IMR-90 (cell line): Measurements from ENCODE around the gene MPST. TPM values are rescaled to one million over a fixed set of nuclear protein-coding genes. Genes with fewer than 3 reads are reported as not detected.

Experiments
- ATAC-seq: fragments of 200-7000 bp; cut with Tn5 transposase; 2 replicates; pipeline ENCODE4 v1.9.1; 2020; ENCODE audit warnings: low read depth, mild to moderate bottlenecking, moderate library complexity
- BruUV-seq: library from RNA; stranded (reverse); fragments of 400-500 nt; replicated peaks from 2 replicates; lab custom pipeline; 2021; lab: Mats Ljungman, UMichigan
- CTCF ChIA-PET: fragments of 300-600 bp; formaldehyde crosslinking; extraction: SDS; loops from one replicate; lab custom pipeline; 2021; ENCODE audit warnings: antibody characterized with exemption; lab: Yijun Ruan, JAX
- POLR2A ChIA-PET: fragments of 300-600 bp; sonication (Branson Sonifier 250); formaldehyde crosslinking; loops from one replicate; lab custom pipeline; 2022; ENCODE audit warnings: antibody characterized with exemption; ENCODE audit not compliant: unreplicated experiment; lab: Charles Lee
- DNase-seq: peaks from one replicate; pipeline ENCODE4 v3.0.0; 2013
- H2AFZ ChIP-seq: replicated peaks from 2 replicates; pipeline ENCODE3; 2013; ENCODE audit warnings: low read length, mild to moderate bottlenecking; ENCODE audit not compliant: poor library complexity
- H2AK5ac ChIP-seq: 2 replicates; pipeline ENCODE4 v1.6.1; 2013; ENCODE audit warnings: low read depth, low read length, inconsistent platforms
- H2AK9ac ChIP-seq: replicated peaks from 2 replicates; pipeline ENCODE3; 2013; ENCODE audit warnings: mild to moderate bottlenecking, low read depth, low read length, moderate library complexity; ENCODE audit not compliant: poor library complexity
- H2BK120ac ChIP-seq: 2 replicates; pipeline ENCODE4 v1.6.1; 2013; ENCODE audit warnings: low read depth, low read length, inconsistent platforms
- H2BK15ac ChIP-seq: 3 replicates; pipeline ENCODE4 v1.6.1; 2013; ENCODE audit warnings: low read depth, low read length, inconsistent platforms
- H2BK20ac ChIP-seq: 2 replicates; pipeline ENCODE4 v1.6.1; 2013; ENCODE audit warnings: low read depth, mild to moderate bottlenecking, inconsistent platforms, low read length, moderate library complexity
- H2BK5ac ChIP-seq: 2 replicates; pipeline ENCODE4 v1.6.1; 2013; ENCODE audit warnings: mild to moderate bottlenecking, low read depth, low read length, inconsistent platforms; ENCODE audit not compliant: poor library complexity, severe bottlenecking
- H3K14ac ChIP-seq: replicated peaks from 2 replicates; pipeline ENCODE4 v1.6.1; 2013; ENCODE audit warnings: low read depth, low read length, inconsistent platforms
- H3K18ac ChIP-seq: 2 replicates; pipeline ENCODE4 v1.6.1; 2013; ENCODE audit warnings: low read depth, low read length, control low read depth
- H3K23ac ChIP-seq: 2 replicates; pipeline ENCODE4 v1.6.1; 2013; ENCODE audit warnings: low read depth, low read length, inconsistent platforms
- H3K27ac ChIP-seq: 2 replicates; pipeline ENCODE4 v1.5.1; 2013; ENCODE audit warnings: mild to moderate bottlenecking, control low read depth, low read length; ENCODE audit not compliant: insufficient read depth
- H3K27me3 ChIP-seq: 2 replicates; pipeline ENCODE4 v1.6.1; 2013; ENCODE audit warnings: low read length; ENCODE audit not compliant: control insufficient read depth, insufficient read depth
- H3K36me3 ChIP-seq: 2 replicates; pipeline ENCODE4 v1.6.1; 2013; ENCODE audit warnings: low read length, mixed read lengths; ENCODE audit not compliant: control insufficient read depth, insufficient read depth
- H3K4ac ChIP-seq: 2 replicates; pipeline ENCODE4 v1.6.1; 2013; ENCODE audit warnings: low read depth, low read length, inconsistent platforms
- H3K4me1 ChIP-seq: 2 replicates; pipeline ENCODE4 v1.6.1; 2013; ENCODE audit warnings: low read length, mixed read lengths; ENCODE audit not compliant: control insufficient read depth, insufficient read depth
- H3K4me2 ChIP-seq: 2 replicates; pipeline ENCODE4 v1.6.1; 2013; ENCODE audit warnings: low read depth, mild to moderate bottlenecking, control low read depth, low read length, moderate library complexity
- H3K4me3 ChIP-seq: 2 replicates; pipeline ENCODE4 v1.5.1; 2013; ENCODE audit warnings: low read depth, mild to moderate bottlenecking, control low read depth, low read length, moderate library complexity; ENCODE audit not compliant: insufficient read depth
- H3K56ac ChIP-seq: 2 replicates; pipeline ENCODE4 v1.6.1; 2013; ENCODE audit warnings: low read length, inconsistent platforms; ENCODE audit not compliant: insufficient read depth; ENCODE audit errors: extremely low read depth
- H3K79me1 ChIP-seq, 2 experiments: 2 replicates each; pipeline ENCODE4 v1.6.1; 2013; ENCODE audit warnings: low read length in 2 of 2, inconsistent platforms in 1 of 2, low read depth in 1 of 2
- H3K9ac ChIP-seq: 2 replicates; pipeline ENCODE4 v1.6.1; 2013; ENCODE audit warnings: low read depth, low read length, control low read depth
- H3K9me1 ChIP-seq: 2 replicates; pipeline ENCODE4 v1.6.1; 2013; ENCODE audit warnings: low read length, inconsistent platforms; ENCODE audit not compliant: insufficient read depth
- H3K9me3 ChIP-seq: 2 replicates; pipeline ENCODE4 v1.6.1; 2013; ENCODE audit warnings: low read length; ENCODE audit not compliant: control insufficient read depth, insufficient read depth
- H4K20me1 ChIP-seq: 2 replicates; pipeline ENCODE4 v1.6.1; 2013; ENCODE audit warnings: low read length, inconsistent platforms; ENCODE audit not compliant: insufficient read depth
- H4K5ac ChIP-seq: 2 replicates; pipeline ENCODE4 v1.6.1; 2013; ENCODE audit warnings: mild to moderate bottlenecking, low read depth, low read length, control low read depth
- H4K8ac ChIP-seq, 2 experiments: 2 replicates each; pipeline ENCODE4 v1.6.1; 2013; ENCODE audit warnings: low read depth in 2 of 2, low read length in 2 of 2, control low read depth in 1 of 2, inconsistent platforms in 1 of 2
- H4K91ac ChIP-seq: 2 replicates; pipeline ENCODE4 v1.6.1; 2013; ENCODE audit warnings: low read depth, low read length, inconsistent platforms; ENCODE audit not compliant: insufficient read depth
- CEBPB ChIP-seq: IDR thresholded peaks from 2 replicates; pipeline ENCODE4 v1.6.1; 2012; ENCODE audit warnings: low read depth, low read length, improper control_type of control experiment
- MAZ ChIP-seq: IDR thresholded peaks from 2 replicates; pipeline ENCODE4 v1.6.1; 2012; ENCODE audit warnings: low read depth, mild to moderate bottlenecking, low read length, improper control_type of control experiment, moderate library complexity, borderline replicate concordance
- POLR2A ChIP-seq: IDR thresholded peaks from 2 replicates; pipeline ENCODE4 v1.6.1; 2012; ENCODE audit warnings: mild to moderate bottlenecking, low read depth, low read length
- RFX5 ChIP-seq: IDR thresholded peaks from 2 replicates; pipeline ENCODE4 v1.8.0; 2012; ENCODE audit warnings: low read depth, mild to moderate bottlenecking, low read length, moderate library complexity
- WGBS, 2 experiments: methylation state at CpG; one replicate each; pipeline versions ENCODE4 v1.1.5 to v1.1.7; 2013; ENCODE audit warnings: missing lambda C conversion rate in 2 of 2; ENCODE audit not compliant: insufficient read length in 1 of 2; ENCODE audit errors: extremely low coverage in 2 of 2; 5-methylcytosine and 5-hydroxymethylcytosine counted together
- dilution Hi-C: fragments of 300-500 bp; cut with HindIII; formaldehyde crosslinking; loops from one replicate; pipeline ENCODE4 v1.14.3; 2018; ENCODE audit warnings: low sequenced_read_pairs; ENCODE audit not compliant: unreplicated experiment
- in situ Hi-C: fragments of 300-500 bp; cut with MboI; formaldehyde crosslinking; loops from 3 replicates; pipeline ENCODE4 v1.14.3; 2019; ENCODE audit warnings: low sequenced_read_pairs, inconsistent platforms, mixed read lengths
- intact Hi-C: fragments of 100-400 bp; cut with micrococcal nuclease; formaldehyde crosslinking; loops from 2 replicates; pipeline ENCODE4 v1.10.0; 2022
- polyA plus RNA-seq, 3 experiments: library from polyadenylated mRNA; depleted of rRNA; stranded (reverse); fragments of >200 nt; gene quantifications; 2 replicates each; pipeline ENCODE4 v1.2.3, GENCODE V29; 2012; ENCODE audit warnings: low replicate concordance in 1 of 3
- total RNA-seq: library from RNA; depleted of rRNA; stranded (reverse); fragments of >200 nt; gene quantifications from 2 replicates; pipeline ENCODE4 v1.2.3, GENCODE V29; 2012

Gene MPST
- total and polyA plus RNA-seq, 2 of the 4 experiments (the other 2 are of a cell fraction), result 19.2 to 43.0 TPM

DNA sequence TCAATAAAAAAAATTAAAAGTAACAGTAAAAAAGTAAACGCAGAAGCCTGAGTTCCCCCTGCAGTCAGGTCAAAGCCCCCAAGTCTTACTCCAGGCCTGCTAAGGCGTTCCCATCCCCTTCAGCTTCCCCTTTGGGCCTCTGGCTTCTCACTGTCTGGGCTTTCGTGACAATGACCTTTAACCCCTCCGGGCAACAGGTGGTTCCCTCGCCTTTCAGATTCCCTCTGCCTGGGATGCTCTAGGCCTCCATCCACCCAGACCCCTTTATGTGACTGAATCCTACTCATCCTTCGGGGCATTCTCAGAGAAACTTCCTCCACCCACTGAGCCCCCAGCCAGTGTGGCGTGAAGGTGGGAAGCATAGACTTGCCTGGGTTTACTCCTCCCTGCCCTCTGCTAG lies 8.0 kb downstream of the MPST start:
- CTCF ChIA-PET, result no interaction called here
- no peak overlapping the region for H2BK5ac ChIP-seq
- no peak overlapping the region for H3K4me3 ChIP-seq
- H2BK20ac ChIP-seq, result no peak overlapping the region
- no peak overlapping the region for H2AK9ac ChIP-seq
- no peaks in the 10 kb centered on the region for H3K9me3 ChIP-seq
- H3K23ac ChIP-seq, result no peak overlapping the region
- H2BK120ac ChIP-seq, result no peak overlapping the region
- DNase-seq (no peak), ATAC-seq (no peak)
- H3K9ac ChIP-seq, result no peak overlapping the region
- dilution Hi-C loops, result no loop called here
- H4K20me1 ChIP-seq, result peaks cover 18% of the 10 kb centered on the region
- no peak overlapping the region for H2BK15ac ChIP-seq
- TF ChIP-seq RFX5, result no peak
- no peak for TF ChIP-seq MAZ
- TF ChIP-seq POLR2A, result no peak
- TF ChIP-seq CEBPB, result no peak
- no TSS peak for BruUV-seq
- no peak overlapping the region for H2AFZ ChIP-seq
- POLR2A ChIA-PET, result no interaction called here
- peaks cover 0 to 26% of the 10 kb centered on the region in 2 experiments; a peak in 3 of 4 replicates for H3K79me1 ChIP-seq
- no peak overlapping the region for H4K91ac ChIP-seq
- H3K4me2 ChIP-seq, result no peak overlapping the region
- peaks cover 44% of the 10 kb centered on the region for H3K36me3 ChIP-seq
- H3K27me3 ChIP-seq, result no peaks in the 10 kb centered on the region
- H3K14ac ChIP-seq, result no peak overlapping the region
- H3K4ac ChIP-seq, result no peak overlapping the region
- WGBS, 2 experiments, result no CpG with 5 or more reads among the region's 7 CpGs
- H3K56ac ChIP-seq, result no peak overlapping the region
- H3K4me1 ChIP-seq, result no peaks in the 10 kb centered on the region; the same call in 1 of the 2 replicates
- no peak overlapping the region for H4K5ac ChIP-seq
- H4K8ac ChIP-seq, result no peak overlapping the region
- H2AK5ac ChIP-seq, result no peak overlapping the region
- H3K27ac ChIP-seq, result no peak overlapping the region
- H3K18ac ChIP-seq, result no peak overlapping the region
- H3K9me1 ChIP-seq, result peaks cover 10% of the 10 kb centered on the region; the same call in 1 of the 2 replicates
- in situ Hi-C loops, result no loop called here
- intact Hi-C loops, result no loop called here
